Endothelial cell of umbilical vein (primary cell): ENCODE results near the gene TTN.

ENCODE experiments used
- EZH2 ChIP-seq: IDR thresholded peaks from 2 replicates; pipeline ENCODE4 v1.6.1; 2012; ENCODE audit warnings: borderline replicate concordance, low read depth, mild to moderate bottlenecking, moderate library complexity, low read length, inconsistent platforms; ENCODE audit not compliant: severe bottlenecking
- GATA2 ChIP-seq: IDR thresholded peaks from 2 replicates; pipeline ENCODE4 v1.7.0; 2011; ENCODE audit warnings: low read depth, mild to moderate bottlenecking, moderate library complexity, mixed read lengths, low read length; ENCODE audit not compliant: insufficient read length, insufficient read depth
- JUN ChIP-seq: IDR thresholded peaks from 2 replicates; pipeline ENCODE4 v1.6.1; 2011; ENCODE audit warnings: borderline replicate concordance, low read depth; ENCODE audit not compliant: insufficient read length, insufficient read depth
- POLR2A ChIP-seq: IDR thresholded peaks from 2 replicates; pipeline ENCODE4 v1.6.1; 2012; ENCODE audit warnings: low read depth, mild to moderate bottlenecking, control low read depth, low read length
- POLR2AphosphoS5 ChIP-seq: IDR thresholded peaks from 2 replicates; pipeline ENCODE4 v1.6.1; 2012; ENCODE audit warnings: low read depth, mild to moderate bottlenecking, control low read depth, low read length, moderate library complexity; ENCODE audit not compliant: insufficient read depth
- TF ChIP-seq, protein P1 (sequence below), 2 donors: IDR thresholded peaks; 1 replicate in 1 of 2; 2 replicates in 1 of 2; pipeline ENCODE4 v1.5.1; 2011; ENCODE audit warnings: low read length in 2 of 2, mild to moderate bottlenecking in 2 of 2, moderate library complexity in 2 of 2, control low read depth in 1 of 2, inconsistent platforms in 1 of 2, low read depth in 1 of 2; ENCODE audit not compliant: insufficient read depth in 1 of 2; ENCODE audit errors: extremely low read depth in 1 of 2

DNA sequence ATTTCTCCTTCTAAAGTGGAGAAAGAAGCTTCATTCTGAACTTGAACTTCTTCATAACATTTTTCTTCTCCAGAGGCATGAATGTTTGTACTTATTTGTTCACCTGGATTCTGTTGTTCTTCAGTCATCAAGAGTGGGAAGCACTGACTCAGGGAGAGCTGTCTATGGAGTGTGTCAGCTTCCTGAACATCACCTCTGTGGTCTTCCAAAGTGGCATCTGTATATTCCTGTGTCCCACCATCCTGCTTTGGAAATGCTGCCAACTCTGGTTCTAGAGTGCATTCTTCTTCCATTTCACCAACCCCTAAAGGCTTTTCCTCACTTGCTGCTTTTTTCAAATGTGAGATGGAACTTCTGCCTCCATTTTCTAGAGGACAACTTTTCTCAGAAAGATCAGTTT is 59.5 kb downstream of the TTN start:
- TF ChIP-seq POLR2A = no peak
- TF ChIP-seq, protein P1, sequence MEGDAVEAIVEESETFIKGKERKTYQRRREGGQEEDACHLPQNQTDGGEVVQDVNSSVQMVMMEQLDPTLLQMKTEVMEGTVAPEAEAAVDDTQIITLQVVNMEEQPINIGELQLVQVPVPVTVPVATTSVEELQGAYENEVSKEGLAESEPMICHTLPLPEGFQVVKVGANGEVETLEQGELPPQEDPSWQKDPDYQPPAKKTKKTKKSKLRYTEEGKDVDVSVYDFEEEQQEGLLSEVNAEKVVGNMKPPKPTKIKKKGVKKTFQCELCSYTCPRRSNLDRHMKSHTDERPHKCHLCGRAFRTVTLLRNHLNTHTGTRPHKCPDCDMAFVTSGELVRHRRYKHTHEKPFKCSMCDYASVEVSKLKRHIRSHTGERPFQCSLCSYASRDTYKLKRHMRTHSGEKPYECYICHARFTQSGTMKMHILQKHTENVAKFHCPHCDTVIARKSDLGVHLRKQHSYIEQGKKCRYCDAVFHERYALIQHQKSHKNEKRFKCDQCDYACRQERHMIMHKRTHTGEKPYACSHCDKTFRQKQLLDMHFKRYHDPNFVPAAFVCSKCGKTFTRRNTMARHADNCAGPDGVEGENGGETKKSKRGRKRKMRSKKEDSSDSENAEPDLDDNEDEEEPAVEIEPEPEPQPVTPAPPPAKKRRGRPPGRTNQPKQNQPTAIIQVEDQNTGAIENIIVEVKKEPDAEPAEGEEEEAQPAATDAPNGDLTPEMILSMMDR (IDR thresholded peaks at IDR 0.05; ENCODE audit: extremely low read depth in 1 of 2, insufficient read depth in 1 of 2, low read depth in 1 of 2, low read length in 2 of 2) = no peak
- TF ChIP-seq POLR2AphosphoS5 = no peak
- TF ChIP-seq EZH2 = no peak
- no peak for TF ChIP-seq JUN
- no peak for TF ChIP-seq GATA2
